Measurements from ENCODE around the gene CCM2. TPM values are rescaled to one million over a fixed set of nuclear protein-coding genes. Genes with fewer than 3 reads are reported as not detected.

CCM2 gene
- total and polyA plus RNA-seq, 2 of the 8 experiments (the other 6 are each of a cell fraction or from before 2014, with no cell fraction given) = 31.6 to 41.2 TPM

GRCh38 chr7:45064047-45064725, 64.2 kb downstream of the CCM2 start:
- H3K23ac ChIP-seq (ENCODE audit: insufficient read length) = no peak overlapping the region
- H2BK5ac ChIP-seq (ENCODE audit: low read depth, low read length) = no peak overlapping the region
- no peak overlapping the region; a peak in 1 of 7 replicates for H3K9ac ChIP-seq (replicated peaks in 1 of 4; ENCODE audit: extremely low read depth in 1 of 4, low read depth in 3 of 4, low read length in 3 of 4)
- H3K23me2 ChIP-seq (ENCODE audit: low read depth, low read length) = no peaks in the 10 kb centered on the region
- peaks cover 2 to 6% of the 10 kb centered on the region in 2 experiments for H4K20me1 ChIP-seq (replicated peaks in 1 of 2; ENCODE audit: control insufficient read depth in 1 of 2, insufficient read depth in 2 of 2, low read length in 2 of 2)
- H3K4ac ChIP-seq (replicated peaks; ENCODE audit: insufficient read length, low read depth, low read length) = no peak overlapping the region
- POLR2A ChIA-PET (ENCODE audit: partially characterized antibody) = interaction anchor here (1.0 to 1.1 kb wide), 2 partner anchors 33 to 81 kb away, joined by 3 to 4 read pairs; no protein-coding TSS in a partner anchor
- no peak overlapping the region for H3K56ac ChIP-seq (replicated peaks; ENCODE audit: insufficient read length, low read depth, low read length)
- H2BK20ac ChIP-seq (ENCODE audit: low read length) = no peak overlapping the region
- H2AK5ac ChIP-seq (ENCODE audit: low read depth, low read length) = no peak overlapping the region
- H3K27ac ChIP-seq (ENCODE audit: low read depth, low read length) = no peak overlapping the region; the same call in 1 of the 2 replicates
- H4K91ac ChIP-seq (replicated peaks; ENCODE audit: insufficient read length, low read length) = no peak overlapping the region
- peaks cover 3% of the 10 kb centered on the region; the same call in 1 of the 2 replicates for H3K79me1 ChIP-seq (ENCODE audit: low read depth, low read length)
- TF ChIP-seq RNF2 (IDR thresholded peaks at IDR 0.05; ENCODE audit: borderline replicate concordance, low read depth, low read length, missing control alignments, poor library complexity, severe bottlenecking) (no peak), GTF2F1 (IDR thresholded peaks at IDR 0.05; ENCODE audit: borderline replicate concordance, low read depth, low read length) (no peak), EGR1 (IDR thresholded peaks at IDR 0.05; ENCODE audit: borderline replicate concordance, low read depth, low read length) (no peak), YY1 (IDR thresholded peaks at IDR 0.05; ENCODE audit: low read depth, low read length) (no peak), SIN3A (conservative IDR thresholded peaks at IDR 0.05 in 1 of 2, IDR thresholded peaks at IDR 0.05 in 1 of 2; ENCODE audit: low read depth in 1 of 2, low read length in 2 of 2) (no peak), SP2 (IDR thresholded peaks at IDR 0.05; ENCODE audit: low read length) (no peak), EZH2 (IDR thresholded peaks at IDR 0.05; ENCODE audit: low read depth, low read length, severe bottlenecking) (no peak), SIRT6 (IDR thresholded peaks at IDR 0.05; ENCODE audit: low read length) (no peak), HDAC2 (IDR thresholded peaks at IDR 0.05; ENCODE audit: borderline replicate concordance in 1 of 2, low read depth in 2 of 2, low read length in 2 of 2) (no peak), RFX5 (IDR thresholded peaks at IDR 0.05; ENCODE audit: borderline replicate concordance, low read depth, low read length) (no peak), GABPA (IDR thresholded peaks at IDR 0.05; ENCODE audit: borderline replicate concordance, insufficient read depth, low read length) (no peak)
- H3K14ac ChIP-seq (ENCODE audit: insufficient read length) = no peak overlapping the region
- FAIRE-seq (no peak), DNase-seq (ENCODE audit: low read depth in 1 of 2, low spot score in 2 of 2) (no peak)
- WGBS, 2 experiments (ENCODE audit: extremely low coverage in 1 of 2, insufficient coverage in 1 of 2, insufficient read length in 1 of 2, insufficient replicate concordance in 2 of 2, low coverage in 1 of 2, low lambda C conversion rate in 2 of 2, missing lambda C conversion rate in 1 of 2) = 87% methylated on average over 16 of the region's 16 CpGs; no CpG with 5 or more reads in 1 of the 2 experiments
- no peak overlapping the region for H4K8ac ChIP-seq (ENCODE audit: extremely low read depth, insufficient read depth, low read length)
- H3K36me3 ChIP-seq (ENCODE audit: control insufficient read depth in 2 of 4, insufficient read depth in 4 of 4, low read length in 3 of 4) = peaks cover 0 to 6% (median 4%) of the 10 kb centered on the region in 4 experiments; a peak in 5 of 8 replicates
- H2BK15ac ChIP-seq (ENCODE audit: low read length) = no peak overlapping the region
- no peak overlapping the region for H2BK120ac ChIP-seq (replicated peaks; ENCODE audit: low read depth, low read length)
- H3K27me3 ChIP-seq (replicated peaks in 1 of 4; ENCODE audit: control insufficient read depth in 3 of 4, extremely low read depth in 1 of 4, insufficient read depth in 3 of 4, low read length in 3 of 4) = no peaks in the 10 kb centered on the region
- no peak overlapping the region for H2AFZ ChIP-seq (ENCODE audit: low read length)
- H4K5ac ChIP-seq (ENCODE audit: insufficient read length, low read depth, low read length) = no peak overlapping the region
- CTCF ChIA-PET (ENCODE audit: partially characterized antibody) = no interaction called here
- no peak overlapping the region for H3K4me3 ChIP-seq (ENCODE audit: extremely low read depth in 1 of 4, insufficient read depth in 2 of 4, low read depth in 3 of 4, low read length in 4 of 4)
- H3K9me3 ChIP-seq (ENCODE audit: insufficient read depth in 2 of 2, low read depth in 1 of 2, low read length in 1 of 2) = no peaks in the 10 kb centered on the region
- no peak overlapping the region for H3K18ac ChIP-seq (ENCODE audit: extremely low read depth, low read length)
- no peak overlapping the region for H3K4me2 ChIP-seq (ENCODE audit: insufficient read depth in 1 of 2, low read depth in 2 of 2, low read length in 2 of 2)
- no peak overlapping the region for H2BK12ac ChIP-seq (ENCODE audit: low read depth, low read length)
- peaks cover 0 to 3% of the 10 kb centered on the region in 2 experiments; a peak in 1 of 4 replicates for H3K79me2 ChIP-seq (ENCODE audit: control insufficient read depth in 1 of 2, insufficient read depth in 2 of 2, low read length in 2 of 2)
- no peaks in the 10 kb centered on the region for H3K4me1 ChIP-seq (replicated peaks in 1 of 4; ENCODE audit: control insufficient read depth in 3 of 4, insufficient read depth in 4 of 4, low read length in 3 of 4)

Data from H1 (cell line).